K562 (cell line): ENCODE results near the gene NDUFAF3. TPM values are rescaled to one million over a fixed set of nuclear protein-coding genes. Genes with fewer than 3 reads are reported as not detected.

ENCODE experiments used
- ATF4 ChIP-seq: fragments of 450-650 bp; formaldehyde crosslinking; IDR thresholded peaks from 2 replicates; pipeline ENCODE4 v1.4.0; 2022; ENCODE audit warnings: mild to moderate bottlenecking, moderate library complexity
- CBX5 ChIP-seq: IDR thresholded peaks from 2 replicates; pipeline ENCODE4 v1.6.1; 2014; ENCODE audit warnings: low read depth, borderline replicate concordance
- CHD2 ChIP-seq: IDR thresholded peaks from 2 replicates; pipeline ENCODE4 v1.6.1; 2011; ENCODE audit warnings: low read depth, low read length
- CTCFL ChIP-seq: IDR thresholded peaks from 2 replicates; pipeline ENCODE4 v1.6.1; 2011; ENCODE audit warnings: borderline replicate concordance, low read depth, mild to moderate bottlenecking, moderate library complexity, low read length; ENCODE audit not compliant: insufficient read depth, poor library complexity, severe bottlenecking
- EGR1 ChIP-seq: fragments of 450-650 bp; conservative IDR thresholded peaks from 2 replicates; pipeline ENCODE4 v1.6.1; 2017; ENCODE audit warnings: mild to moderate bottlenecking
- ETV1 ChIP-seq: fragments of 450-650 bp; conservative IDR thresholded peaks from 2 replicates; pipeline ENCODE4 v1.6.1; 2016; ENCODE audit warnings: missing genetic modification characterization, control low read depth, low read depth, missing compliant biosample characterization
- HMG20B ChIP-seq: fragments of 250-450 bp; sonication (Bioruptor Pico); IDR thresholded peaks from 2 replicates; pipeline ENCODE4 v1.5.0; 2021; ENCODE audit warnings: mild to moderate bottlenecking
- HNRNPLL ChIP-seq: fragments of 200-400 bp; formaldehyde crosslinking; IDR thresholded peaks from 2 replicates; pipeline ENCODE4 v1.6.1; 2017; ENCODE audit warnings: low read length, low read depth, mild to moderate bottlenecking; ENCODE audit not compliant: poor library complexity, severe bottlenecking
- JUNB ChIP-seq: fragments of 450-650 bp; formaldehyde crosslinking; conservative IDR thresholded peaks from 2 replicates; pipeline ENCODE4 v1.4.0; 2020; ENCODE audit warnings: mild to moderate bottlenecking
- KLF10 ChIP-seq: fragments of 250-450 bp; sonication (Bioruptor Pico); IDR thresholded peaks from 2 replicates; pipeline ENCODE4 v1.6.1; 2021; ENCODE audit warnings: matching md5 sums
- MTF1 ChIP-seq: fragments of 250-450 bp; sonication (Bioruptor Pico); IDR thresholded peaks from 2 replicates; pipeline ENCODE4 v1.9.0; 2021; ENCODE audit warnings: moderate library complexity, mild to moderate bottlenecking, inconsistent platforms, borderline replicate concordance
- NR1H2 ChIP-seq: sonication (generic); formaldehyde crosslinking; IDR thresholded peaks from 2 replicates; pipeline ENCODE4 v1.4.0; 2020; ENCODE audit warnings: mild to moderate bottlenecking, missing genetic modification reagents
- NR2C2 ChIP-seq, 2 experiments: fragments of 200-800 bp in 1 of 2; sonication (Bioruptor generic) in 1 of 2; sonication (generic) in 1 of 2; formaldehyde crosslinking in 1 of 2; IDR thresholded peaks; 2 replicates each; pipeline versions ENCODE4 v1.6.1 to v1.8.0; 2016 to 2022; ENCODE audit warnings: mild to moderate bottlenecking in 1 of 2, missing compliant biosample characterization in 1 of 2, missing genetic modification characterization in 1 of 2, missing genetic modification reagents in 1 of 2
- NUFIP1 ChIP-seq: fragments of 450-650 bp; IDR thresholded peaks from 2 replicates; pipeline ENCODE4 v1.6.1; 2018; ENCODE audit not compliant: partially characterized antibody
- POLR2H ChIP-seq: IDR thresholded peaks from 2 replicates; pipeline ENCODE4 v1.6.1; 2016; ENCODE audit warnings: missing genetic modification characterization, low read depth, mild to moderate bottlenecking, control low read depth, missing compliant biosample characterization, moderate library complexity
- PREB ChIP-seq: sonication (generic); formaldehyde crosslinking; IDR thresholded peaks from 2 replicates; pipeline ENCODE4 v1.8.1; 2023; ENCODE audit warnings: mild to moderate bottlenecking, missing genetic modification reagents
- ZEB2 ChIP-seq: fragments of 450-650 bp; IDR thresholded peaks from 2 replicates; pipeline ENCODE4 v1.6.1; 2016
- ZFP30 ChIP-seq: fragments of 250-450 bp; sonication (Bioruptor Pico); IDR thresholded peaks from 2 replicates; pipeline ENCODE4 v1.8.0; 2022; ENCODE audit warnings: moderate library complexity, mild to moderate bottlenecking, inconsistent platforms, borderline replicate concordance
- polyA plus RNA-seq, 8 experiments: library from polyadenylated mRNA; depleted of rRNA in 4 of 8; stranded (reverse) in 5 of 8; unstranded in 3 of 8; fragments of >200 nt; fragmentation: Nextera tagmentation in 2 of 8; fragmentation: Illumina TruSeq in 1 of 8; extraction: Ambion mirVana in 2 of 8; extraction: Trizol in 1 of 8; gene quantifications; 2 replicates each; pipeline versions ENCODE4 v1.2.1 to v1.2.3, GENCODE V29; 2011 to 2014; ENCODE audit warnings: inconsistent platforms in 1 of 8, missing spikeins in 1 of 8
- total RNA-seq, 7 experiments: library from RNA; depleted of rRNA in 6 of 7; stranded (reverse); fragments of >200 nt in 6 of 7; fragmentation: Illumina TruSeq in 2 of 7; extraction: Trizol in 2 of 7; gene quantifications; 2 replicates each; pipeline versions ENCODE4 v1.2.1 to v1.2.3, GENCODE V29; 2011 to 2021; ENCODE audit warnings: low replicate concordance in 1 of 7
- TF ChIP-seq, protein P1 (sequence below): fragments of 450-650 bp; IDR thresholded peaks from 2 replicates; pipeline ENCODE4 v1.6.1; 2016; ENCODE audit warnings: missing biosample characterization, missing genetic modification characterization
- TF ChIP-seq, protein P2 (sequence below): fragments of 450-650 bp; conservative IDR thresholded peaks from 2 replicates; pipeline ENCODE4 v1.6.1; 2016; ENCODE audit warnings: missing genetic modification characterization, low read depth, mild to moderate bottlenecking, control low read depth, missing compliant biosample characterization

Gene NDUFAF3
- total and polyA plus RNA-seq, 9 of the 15 experiments (the other 6 are each of a cell fraction or from before 2014, with no cell fraction given) = 17.0 to 127 (median 36.3) TPM

GRCh38 chr3:49028673-49029562, 7.0 kb downstream of the NDUFAF3 start, which contains the start of gene IMPDH2 (continued):
- peak; percentile 56; the same call in 1 of the 2 replicates for TF ChIP-seq ATF4
- peak; percentile 93 for TF ChIP-seq POLR2H (tag)
- no peak for TF ChIP-seq HMG20B (CRISPR knock-in tag)
- peak; percentile 31 for TF ChIP-seq CTCFL
- TF ChIP-seq, protein P1, sequence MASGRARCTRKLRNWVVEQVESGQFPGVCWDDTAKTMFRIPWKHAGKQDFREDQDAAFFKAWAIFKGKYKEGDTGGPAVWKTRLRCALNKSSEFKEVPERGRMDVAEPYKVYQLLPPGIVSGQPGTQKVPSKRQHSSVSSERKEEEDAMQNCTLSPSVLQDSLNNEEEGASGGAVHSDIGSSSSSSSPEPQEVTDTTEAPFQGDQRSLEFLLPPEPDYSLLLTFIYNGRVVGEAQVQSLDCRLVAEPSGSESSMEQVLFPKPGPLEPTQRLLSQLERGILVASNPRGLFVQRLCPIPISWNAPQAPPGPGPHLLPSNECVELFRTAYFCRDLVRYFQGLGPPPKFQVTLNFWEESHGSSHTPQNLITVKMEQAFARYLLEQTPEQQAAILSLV (tag) = no peak
- TF ChIP-seq CBX5 = no peak
- TF ChIP-seq NR1H2 (CRISPR knock-in tag) = 0 out of 2 replicates have a peak, but pooled peaks have one; percentile 70
- 0 out of 2 replicates have a peak, but pooled peaks have one; percentile 24 for TF ChIP-seq CHD2
- TF ChIP-seq NR2C2 (CRISPR knock-in tag; IDR thresholded peaks at IDR 0.05) = 0 out of 2 replicates have a peak, but pooled peaks have one; percentile 31
- peak; percentile 30; the same call in 1 of the 2 replicates for TF ChIP-seq NR2C2 (tag; IDR thresholded peaks at IDR 0.05)
- no peak for TF ChIP-seq JUNB
- no peak for TF ChIP-seq ETV1 (tag)
- TF ChIP-seq ZEB2 = no peak
- TF ChIP-seq KLF10 (CRISPR knock-in tag) = no peak
- TF ChIP-seq, protein P2, sequence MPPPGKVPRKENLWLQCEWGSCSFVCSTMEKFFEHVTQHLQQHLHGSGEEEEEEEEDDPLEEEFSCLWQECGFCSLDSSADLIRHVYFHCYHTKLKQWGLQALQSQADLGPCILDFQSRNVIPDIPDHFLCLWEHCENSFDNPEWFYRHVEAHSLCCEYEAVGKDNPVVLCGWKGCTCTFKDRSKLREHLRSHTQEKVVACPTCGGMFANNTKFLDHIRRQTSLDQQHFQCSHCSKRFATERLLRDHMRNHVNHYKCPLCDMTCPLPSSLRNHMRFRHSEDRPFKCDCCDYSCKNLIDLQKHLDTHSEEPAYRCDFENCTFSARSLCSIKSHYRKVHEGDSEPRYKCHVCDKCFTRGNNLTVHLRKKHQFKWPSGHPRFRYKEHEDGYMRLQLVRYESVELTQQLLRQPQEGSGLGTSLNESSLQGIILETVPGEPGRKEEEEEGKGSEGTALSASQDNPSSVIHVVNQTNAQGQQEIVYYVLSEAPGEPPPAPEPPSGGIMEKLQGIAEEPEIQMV (tag) = no peak
- TF ChIP-seq ZFP30 (CRISPR knock-in tag) = no peak
- TF ChIP-seq PREB (CRISPR knock-in tag) = no peak
- no peak for TF ChIP-seq NUFIP1
- peak; percentile 75 for TF ChIP-seq HNRNPLL
- TF ChIP-seq MTF1 = no peak
- TF ChIP-seq EGR1 = peak; percentile 94
